Measurements from ENCODE around the gene AHDC1. TPM values are rescaled to one million over a fixed set of nuclear protein-coding genes. Genes with fewer than 3 reads are reported as not detected.

AHDC1 gene
- total and polyA plus RNA-seq, 2 experiments from 2014 or later = 3.9 to 5.3 TPM

GRCh38 chr1:27638805-27639204, 34.9 kb upstream of the AHDC1 start:
- no peaks in the 10 kb centered on the region for H3K79me2 ChIP-seq (ENCODE audit: insufficient read depth)
- no peaks in the 10 kb centered on the region for H3K9me2 ChIP-seq (ENCODE audit: insufficient read depth)
- in situ Hi-C loops (cut with MboI) = no loop called here
- TF ChIP-seq EZH2phosphoT487 (IDR thresholded peaks at IDR 0.05; ENCODE audit: insufficient read depth, low read depth) = no peak
- TF ChIP-seq EZH2 (IDR thresholded peaks at IDR 0.05; ENCODE audit: insufficient read depth, poor library complexity, severe bottlenecking) = no peak
- no peak overlapping the region for H2AFZ ChIP-seq
- H4K20me1 ChIP-seq (ENCODE audit: insufficient read depth) = no peaks in the 10 kb centered on the region
- no peaks in the 10 kb centered on the region for H3F3A ChIP-seq (ENCODE audit: insufficient read depth)
- no peaks in the 10 kb centered on the region for H3K4me1 ChIP-seq (ENCODE audit: insufficient read depth)
- H3K9me3 ChIP-seq (ENCODE audit: low read depth) = no peaks in the 10 kb centered on the region
- H3K9ac ChIP-seq = no peak overlapping the region
- 96 to 97% methylated on average over 2 of the region's 2 CpGs for WGBS, 2 experiments (ENCODE audit: low coverage in 1 of 2, low lambda C conversion rate in 2 of 2, missing lambda C conversion rate in 2 of 2)
- H3K4me3 ChIP-seq = no peak overlapping the region
- no peak overlapping the region for H3K4me2 ChIP-seq (ENCODE audit: unreplicated experiment)
- H3K27ac ChIP-seq = no peak overlapping the region
- H3K27me3 ChIP-seq (replicated peaks; ENCODE audit: insufficient read depth) = no peaks in the 10 kb centered on the region
- no peaks in the 10 kb centered on the region for H3K36me3 ChIP-seq (ENCODE audit: low read depth)
- DNase-seq = no peak

GRCh38 chr1:27638047-27638734, 34.2 kb upstream of the AHDC1 start:
- no peaks in the 10 kb centered on the region for H3F3A ChIP-seq (ENCODE audit: insufficient read depth)
- no peaks in the 10 kb centered on the region for H4K20me1 ChIP-seq (ENCODE audit: insufficient read depth)
- no peak overlapping the region for H3K27ac ChIP-seq
- H3K9ac ChIP-seq = no peak overlapping the region
- H3K9me2 ChIP-seq (ENCODE audit: insufficient read depth) = no peaks in the 10 kb centered on the region
- WGBS, 2 experiments (ENCODE audit: low coverage in 1 of 2, low lambda C conversion rate in 2 of 2, missing lambda C conversion rate in 2 of 2) = 72 to 73% methylated on average over 5 of the region's 5 CpGs
- H3K4me1 ChIP-seq (ENCODE audit: insufficient read depth) = no peaks in the 10 kb centered on the region
- no peak for DNase-seq
- H3K27me3 ChIP-seq (replicated peaks; ENCODE audit: insufficient read depth) = no peaks in the 10 kb centered on the region
- H3K79me2 ChIP-seq (ENCODE audit: insufficient read depth) = no peaks in the 10 kb centered on the region
- TF ChIP-seq EZH2phosphoT487 (IDR thresholded peaks at IDR 0.05; ENCODE audit: insufficient read depth, low read depth) (no peak), EZH2 (IDR thresholded peaks at IDR 0.05; ENCODE audit: insufficient read depth, poor library complexity, severe bottlenecking) (no peak)
- in situ Hi-C loops (cut with MboI) = no loop called here
- no peaks in the 10 kb centered on the region for H3K36me3 ChIP-seq (ENCODE audit: low read depth)
- no peak overlapping the region for H3K4me2 ChIP-seq (ENCODE audit: unreplicated experiment)
- H2AFZ ChIP-seq = no peak overlapping the region
- H3K9me3 ChIP-seq (ENCODE audit: low read depth) = no peaks in the 10 kb centered on the region
- no peak overlapping the region for H3K4me3 ChIP-seq

GRCh38 chr1:27635396-27636142, 31.6 kb upstream of the AHDC1 start:
- no peak overlapping the region for H2AFZ ChIP-seq
- no peak overlapping the region for H3K4me3 ChIP-seq
- WGBS, 2 experiments (ENCODE audit: low coverage in 1 of 2, low lambda C conversion rate in 2 of 2, missing lambda C conversion rate in 2 of 2) = 98 to 99% methylated on average over 11 of the region's 11 CpGs
- in situ Hi-C loops (cut with MboI) = no loop called here
- H3K27me3 ChIP-seq (replicated peaks; ENCODE audit: insufficient read depth) = no peaks in the 10 kb centered on the region
- no peak overlapping the region for H3K27ac ChIP-seq
- no peak for DNase-seq
- no peaks in the 10 kb centered on the region for H4K20me1 ChIP-seq (ENCODE audit: insufficient read depth)
- H3K9ac ChIP-seq = no peak overlapping the region
- H3K9me2 ChIP-seq (ENCODE audit: insufficient read depth) = no peaks in the 10 kb centered on the region
- no peaks in the 10 kb centered on the region for H3K4me1 ChIP-seq (ENCODE audit: insufficient read depth)
- no peak overlapping the region for H3K4me2 ChIP-seq (ENCODE audit: unreplicated experiment)
- H3K79me2 ChIP-seq (ENCODE audit: insufficient read depth) = no peaks in the 10 kb centered on the region
- H3F3A ChIP-seq (ENCODE audit: insufficient read depth) = no peaks in the 10 kb centered on the region
- TF ChIP-seq EZH2 (IDR thresholded peaks at IDR 0.05; ENCODE audit: insufficient read depth, poor library complexity, severe bottlenecking) (no peak), EZH2phosphoT487 (IDR thresholded peaks at IDR 0.05; ENCODE audit: insufficient read depth, low read depth) (no peak)
- no peaks in the 10 kb centered on the region for H3K9me3 ChIP-seq (ENCODE audit: low read depth)
- H3K36me3 ChIP-seq (ENCODE audit: low read depth) = no peaks in the 10 kb centered on the region

DNA sequence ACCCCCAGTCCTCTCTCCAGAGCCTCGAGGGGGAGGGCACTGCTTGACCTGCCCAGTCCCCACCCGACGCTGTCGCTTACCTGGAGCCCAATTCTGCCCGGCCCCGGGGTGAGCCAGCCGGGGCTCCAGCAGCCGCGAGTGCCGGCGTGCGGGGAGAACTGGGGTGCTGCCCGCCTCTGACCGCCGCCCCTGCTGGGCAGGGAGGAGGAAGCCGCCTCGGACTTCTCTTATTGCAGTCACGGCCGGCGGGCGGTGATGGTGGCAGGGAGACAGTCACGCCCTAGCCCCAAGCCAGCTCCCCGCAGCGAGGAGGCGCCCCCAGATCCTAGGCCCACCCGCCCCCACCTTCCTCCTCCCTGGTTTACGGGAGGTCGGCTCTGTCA, 31.0 kb upstream of the AHDC1 start, which contains the start of gene FGR:
Gene FGR, minus strand, starts transcription at position 201 of the 383 bp plus-strand sequence. CDS start 11,269 bp downstream, outside the sequence.
- H3K4me1 ChIP-seq (ENCODE audit: insufficient read depth) = no peaks in the 10 kb centered on the region
- no peaks in the 10 kb centered on the region for H3K9me2 ChIP-seq (ENCODE audit: insufficient read depth)
- H3K27me3 ChIP-seq (replicated peaks; ENCODE audit: insufficient read depth) = no peaks in the 10 kb centered on the region
- H3F3A ChIP-seq (ENCODE audit: insufficient read depth) = no peaks in the 10 kb centered on the region
- H3K27ac ChIP-seq = no peak within 1 kb of the TSS
- H4K20me1 ChIP-seq (ENCODE audit: insufficient read depth) = no peaks in the 10 kb centered on the region
- no peak for TF ChIP-seq EZH2 (IDR thresholded peaks at IDR 0.05; ENCODE audit: insufficient read depth, poor library complexity, severe bottlenecking)
- TF ChIP-seq EZH2phosphoT487 (IDR thresholded peaks at IDR 0.05; ENCODE audit: insufficient read depth, low read depth) = no peak
- DNase-seq = no peak
- H3K4me2 ChIP-seq (ENCODE audit: unreplicated experiment) = peak within 1 kb of the TSS; percentile 47
- H3K9ac ChIP-seq = peak within 1 kb of the TSS; percentile 71
- H3K4me3 ChIP-seq = peak within 1 kb of the TSS; percentile 64
- H3K79me2 ChIP-seq (ENCODE audit: insufficient read depth) = no peaks in the 10 kb centered on the region
- WGBS, 2 experiments (ENCODE audit: low coverage in 1 of 2, low lambda C conversion rate in 2 of 2, missing lambda C conversion rate in 2 of 2) = 77 to 88% methylated on average over 15 to 28 of the region's 28 CpGs
- no peaks in the 10 kb centered on the region for H3K36me3 ChIP-seq (ENCODE audit: low read depth)
- no peaks in the 10 kb centered on the region for H3K9me3 ChIP-seq (ENCODE audit: low read depth)
- H2AFZ ChIP-seq = peak within 1 kb of the TSS; percentile 86
- in situ Hi-C loops (cut with MboI) = no loop called here
